ENCODE results near the gene NELL1.

Gene NELL1

DNA sequence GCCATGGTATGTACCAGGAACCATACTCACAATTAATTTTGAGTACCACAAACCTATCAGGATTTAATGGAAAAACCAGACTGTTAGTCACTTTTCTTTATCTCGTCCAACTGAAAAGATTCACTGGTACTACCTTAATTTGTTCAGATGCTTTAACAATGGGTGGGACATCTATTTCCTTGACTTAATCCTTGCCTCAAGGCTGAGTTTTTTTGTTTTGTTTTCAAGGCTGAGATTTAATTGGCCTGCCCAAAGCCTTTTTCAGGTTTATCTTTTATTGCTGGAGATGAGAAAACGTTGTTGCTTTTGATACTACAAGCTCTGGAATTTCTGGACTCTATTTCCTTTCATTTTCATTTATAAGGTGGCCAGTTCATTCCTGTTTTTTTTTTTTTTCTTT is 50.4 kb downstream of the NELL1 start:
- Histone ChIP-seq H3K36me3 (replicated peaks) (no peaks in the 10 kb centered on the region), H3K27me3 (replicated peaks) (no peaks in the 10 kb centered on the region), H3K4me3 (ENCODE audit: low read depth, low read length) (no peak overlapping the region), H3K27ac (no peak overlapping the region)
- in situ Hi-C loops (cut with HindIII; ENCODE audit: low pct_ligation_motif_present, low sequenced_read_pairs), result no loop called here
- no peak for DNase-seq
- TF ChIP-seq, protein P1, sequence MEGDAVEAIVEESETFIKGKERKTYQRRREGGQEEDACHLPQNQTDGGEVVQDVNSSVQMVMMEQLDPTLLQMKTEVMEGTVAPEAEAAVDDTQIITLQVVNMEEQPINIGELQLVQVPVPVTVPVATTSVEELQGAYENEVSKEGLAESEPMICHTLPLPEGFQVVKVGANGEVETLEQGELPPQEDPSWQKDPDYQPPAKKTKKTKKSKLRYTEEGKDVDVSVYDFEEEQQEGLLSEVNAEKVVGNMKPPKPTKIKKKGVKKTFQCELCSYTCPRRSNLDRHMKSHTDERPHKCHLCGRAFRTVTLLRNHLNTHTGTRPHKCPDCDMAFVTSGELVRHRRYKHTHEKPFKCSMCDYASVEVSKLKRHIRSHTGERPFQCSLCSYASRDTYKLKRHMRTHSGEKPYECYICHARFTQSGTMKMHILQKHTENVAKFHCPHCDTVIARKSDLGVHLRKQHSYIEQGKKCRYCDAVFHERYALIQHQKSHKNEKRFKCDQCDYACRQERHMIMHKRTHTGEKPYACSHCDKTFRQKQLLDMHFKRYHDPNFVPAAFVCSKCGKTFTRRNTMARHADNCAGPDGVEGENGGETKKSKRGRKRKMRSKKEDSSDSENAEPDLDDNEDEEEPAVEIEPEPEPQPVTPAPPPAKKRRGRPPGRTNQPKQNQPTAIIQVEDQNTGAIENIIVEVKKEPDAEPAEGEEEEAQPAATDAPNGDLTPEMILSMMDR (IDR thresholded peaks at IDR 0.05; ENCODE audit: low read depth, low read length, missing control alignments), result no peak

DNA sequence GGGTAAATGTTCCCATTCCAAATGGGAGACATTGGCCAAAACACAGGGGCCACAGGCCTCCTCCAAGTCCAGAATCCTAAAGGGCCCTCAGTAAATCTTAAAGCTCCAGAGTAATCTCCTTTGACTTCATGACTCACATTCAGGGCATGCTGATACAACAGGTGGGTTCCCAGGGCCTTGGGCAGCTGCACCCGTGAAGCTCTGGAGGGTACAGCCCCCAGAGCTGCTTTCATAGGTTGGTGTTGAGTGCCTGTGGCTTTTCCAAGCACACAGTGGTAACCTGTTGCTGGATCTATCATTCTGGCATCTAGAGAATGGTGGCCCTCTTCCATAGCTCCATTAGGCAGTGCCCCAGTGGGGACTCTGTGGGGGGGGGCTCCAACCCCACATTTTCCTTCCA is 54.0 kb downstream of the NELL1 start:
- Histone ChIP-seq H3K27me3 (replicated peaks) (no peaks in the 10 kb centered on the region), H3K36me3 (replicated peaks) (no peaks in the 10 kb centered on the region), H3K27ac (no peak overlapping the region), H3K4me3 (ENCODE audit: low read depth, low read length) (no peak overlapping the region)
- in situ Hi-C loops (cut with HindIII; ENCODE audit: low pct_ligation_motif_present, low sequenced_read_pairs), result no loop called here
- TF ChIP-seq, protein P1 (IDR thresholded peaks at IDR 0.05; ENCODE audit: low read depth, low read length, missing control alignments), result no peak
- DNase-seq, result no peak

DNA sequence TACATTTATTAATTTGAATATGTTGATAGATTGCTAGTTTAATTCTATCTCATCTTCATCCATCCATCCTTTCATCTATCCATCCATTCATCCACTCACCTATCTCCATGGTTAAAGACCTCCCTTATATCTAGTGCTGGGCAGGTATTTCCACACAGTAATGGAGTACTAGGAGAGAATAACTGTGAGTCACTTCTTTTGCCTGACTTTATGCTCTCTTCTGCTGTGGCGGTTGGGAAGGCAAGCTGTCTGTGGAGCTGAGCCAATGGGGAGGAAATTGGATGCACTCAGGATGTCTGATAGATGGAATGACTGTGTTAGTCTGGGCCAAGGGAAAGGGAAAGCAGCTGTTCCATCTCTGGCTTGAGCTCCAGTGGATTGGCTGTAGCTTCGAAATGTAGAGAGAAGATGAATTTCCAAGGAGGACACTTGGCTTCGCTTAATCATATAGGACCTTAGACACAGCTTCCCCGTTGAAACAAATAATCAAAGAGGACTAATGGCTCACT is 60.3 kb downstream of the NELL1 start:
- Histone ChIP-seq H3K27ac (no peak overlapping the region), H3K36me3 (replicated peaks) (no peaks in the 10 kb centered on the region), H3K4me3 (ENCODE audit: low read depth, low read length) (no peak overlapping the region), H3K27me3 (replicated peaks) (no peaks in the 10 kb centered on the region)
- TF ChIP-seq, protein P1 (IDR thresholded peaks at IDR 0.05; ENCODE audit: low read depth, low read length, missing control alignments), result no peak
- DNase-seq, result no peak
- in situ Hi-C loops (cut with HindIII; ENCODE audit: low pct_ligation_motif_present, low sequenced_read_pairs), result no loop called here

DNA sequence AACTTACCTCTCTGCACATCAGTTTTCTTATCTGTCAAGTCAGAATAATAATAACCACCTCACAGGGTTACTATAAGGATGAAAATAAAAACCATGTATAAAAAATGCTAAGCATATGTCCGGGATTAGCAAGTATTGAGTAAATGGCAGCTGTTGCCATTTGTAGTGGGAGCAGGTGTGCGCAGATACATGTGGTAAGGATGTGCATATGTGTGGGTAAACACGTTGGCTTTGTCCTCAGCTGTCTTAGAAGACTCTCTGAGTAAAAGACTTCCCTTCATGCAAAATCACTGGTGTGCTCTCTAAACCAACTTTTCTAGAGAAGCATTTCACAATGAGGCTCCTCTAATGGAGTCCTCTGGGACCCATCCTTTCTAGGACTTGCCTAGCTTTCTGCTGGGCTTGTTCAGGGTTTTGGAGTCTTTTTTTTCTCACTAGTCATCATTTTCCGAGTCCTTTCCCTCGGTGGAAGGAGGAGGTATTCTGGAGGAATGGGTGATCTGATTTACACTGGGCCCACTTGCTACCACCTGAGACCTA is 62.4 kb downstream of the NELL1 start:
- in situ Hi-C loops (cut with HindIII; ENCODE audit: low pct_ligation_motif_present, low sequenced_read_pairs), result no loop called here
- Histone ChIP-seq H3K27me3 (replicated peaks) (no peaks in the 10 kb centered on the region), H3K27ac (no peak overlapping the region), H3K36me3 (replicated peaks) (no peaks in the 10 kb centered on the region), H3K4me3 (ENCODE audit: low read depth, low read length) (no peak overlapping the region)
- TF ChIP-seq, protein P1 (IDR thresholded peaks at IDR 0.05; ENCODE audit: low read depth, low read length, missing control alignments), result no peak
- no peak for DNase-seq

DNA sequence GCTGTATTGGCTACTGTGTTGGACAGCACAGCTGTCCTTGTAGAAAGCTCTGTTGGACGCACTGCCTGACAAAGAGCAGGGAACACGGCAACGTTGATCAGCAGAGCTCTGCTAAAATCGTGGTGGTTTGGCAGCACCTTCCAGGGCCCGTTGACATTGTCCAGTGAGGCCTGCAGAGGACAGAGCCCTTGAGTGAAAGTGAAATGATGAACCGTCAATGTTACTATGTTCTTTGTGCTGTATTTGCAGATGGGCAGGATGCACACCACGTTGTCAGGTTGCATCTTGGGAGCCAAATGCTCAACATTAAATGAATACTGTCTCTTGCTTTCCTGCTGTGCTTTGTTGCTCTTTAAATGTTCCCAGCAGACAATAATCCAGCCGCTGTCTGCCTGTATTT is 69.7 kb downstream of the NELL1 start:
- in situ Hi-C loops (cut with HindIII; ENCODE audit: low pct_ligation_motif_present, low sequenced_read_pairs), result no loop called here
- no peak overlapping the region for H3K4me3 ChIP-seq (ENCODE audit: low read depth, low read length)
- no peak overlapping the region for H3K27ac ChIP-seq
- TF ChIP-seq, protein P1 (IDR thresholded peaks at IDR 0.05; ENCODE audit: low read depth, low read length, missing control alignments), result no peak
- H3K36me3 ChIP-seq (replicated peaks), result no peaks in the 10 kb centered on the region
- H3K27me3 ChIP-seq (replicated peaks), result no peaks in the 10 kb centered on the region
- no peak for DNase-seq

DNA sequence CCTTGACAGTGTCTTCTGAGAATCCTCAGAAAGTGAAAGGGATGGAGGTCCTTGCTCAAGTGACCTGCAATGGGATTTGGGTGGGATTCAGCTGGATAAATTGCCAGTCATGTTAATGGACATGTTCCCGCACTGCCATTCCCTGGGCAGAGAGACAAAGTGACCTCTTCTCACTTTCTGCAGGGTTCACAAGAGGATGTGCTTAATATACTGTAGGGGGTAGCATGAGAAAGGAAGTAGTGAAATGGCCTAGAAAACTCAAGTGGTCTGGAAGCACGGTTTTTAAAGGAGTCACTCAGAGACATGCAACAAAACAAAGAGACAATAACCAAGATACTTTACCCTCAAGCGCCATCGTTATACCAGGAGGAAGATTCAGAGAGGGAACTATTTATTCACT is 70.2 kb downstream of the NELL1 start:
- no peaks in the 10 kb centered on the region for H3K27me3 ChIP-seq (replicated peaks)
- DNase-seq, result no peak
- no peaks in the 10 kb centered on the region for H3K36me3 ChIP-seq (replicated peaks)
- in situ Hi-C loops (cut with HindIII; ENCODE audit: low pct_ligation_motif_present, low sequenced_read_pairs), result no loop called here
- TF ChIP-seq, protein P1 (IDR thresholded peaks at IDR 0.05; ENCODE audit: low read depth, low read length, missing control alignments), result no peak
- H3K27ac ChIP-seq, result no peak overlapping the region
- no peak overlapping the region for H3K4me3 ChIP-seq (ENCODE audit: low read depth, low read length)

Measured in brain microvascular endothelial cell (primary cell).